Activated CD4-positive, alpha-beta T cell treated with anti-CD3 and anti-CD28 coated beads for 36 hours (primary cell): ENCODE results near the gene VPS8. TPM values are rescaled to one million over a fixed set of nuclear protein-coding genes. Genes with fewer than 3 reads are reported as not detected.

ENCODE experiments used
- ATAC-seq: fragments of 200-7000 bp; cut with Tn5 transposase; one replicate; pipeline ENCODE4 v1.10.0; 2021; ENCODE audit warnings: mild to moderate bottlenecking, moderate library complexity
- CTCF ChIA-PET: fragments of 350-600 bp; sonication (Branson Sonifier 250); formaldehyde crosslinking; loops from one replicate; lab custom pipeline; 2021; ENCODE audit warnings: antibody characterized with exemption; lab: Charles Lee
- POLR2A ChIA-PET: fragments of 350-600 bp; sonication (Branson Sonifier 250); formaldehyde crosslinking; loops from one replicate; lab custom pipeline; 2021; ENCODE audit warnings: antibody characterized with exemption, inconsistent platforms; lab: Charles Lee
- DNase-seq: peaks from one replicate; pipeline ENCODE4 v3.0.0-alpha.2; 2020
- H3K27ac Mint-ChIP-seq: one replicate; pipeline ENCODE4 v1.8.0; 2021; ENCODE audit warnings: mixed read lengths
- H3K27me3 Mint-ChIP-seq: one replicate; pipeline ENCODE4 v1.8.0; 2021; ENCODE audit warnings: mixed read lengths
- H3K36me3 Mint-ChIP-seq: one replicate; pipeline ENCODE4 v1.8.0; 2021; ENCODE audit warnings: low read depth, mixed read lengths
- H3K4me1 Mint-ChIP-seq: one replicate; pipeline ENCODE4 v1.8.0; 2021; ENCODE audit warnings: mixed read lengths
- H3K4me3 Mint-ChIP-seq: one replicate; pipeline ENCODE4 v1.8.0; 2021; ENCODE audit warnings: mild to moderate bottlenecking, moderate library complexity, mixed read lengths
- H3K9me3 Mint-ChIP-seq: one replicate; pipeline ENCODE4 v1.8.0; 2021; ENCODE audit warnings: low read depth, mixed read lengths
- intact Hi-C, 2 experiments: fragments of 100-400 bp; cut with DNase I in 1 of 2; cut with micrococcal nuclease in 1 of 2; formaldehyde crosslinking; loops; one replicate each; pipeline versions ENCODE4 v1.14.2 to v1.15.1; 2022 to 2024; cut with DNase I, micrococcal nuclease
- total RNA-seq, 2 experiments: library from RNA; stranded (reverse); gene quantifications; one replicate each; pipeline ENCODE4 v1.2.3, GENCODE V29; 2021

The VPS8 gene
- total RNA-seq, 2 experiments from 2014 or later = 24.7 to 33.9 TPM

DNA sequence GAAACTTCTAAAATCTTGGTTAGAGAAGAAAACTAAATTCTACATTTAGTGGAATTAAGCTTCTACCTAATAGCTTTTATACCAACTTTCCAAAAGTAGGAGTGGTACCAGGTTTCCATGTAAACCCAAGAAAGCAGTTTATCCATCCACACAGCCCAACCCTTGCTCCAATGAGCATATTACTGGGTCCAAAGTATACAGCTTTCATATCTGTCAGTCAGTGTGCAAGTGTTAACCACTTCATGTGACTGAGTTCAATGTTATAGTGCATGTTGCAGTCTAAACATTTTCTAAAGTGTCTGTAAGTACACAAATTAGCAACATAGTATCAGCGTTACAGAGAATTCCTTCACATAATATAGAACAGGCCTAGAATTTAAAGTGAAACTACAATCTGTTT is 267.7 kb downstream of the VPS8 start:
- Mint-ChIP-seq H3K4me3 (no peak overlapping the region), H3K27ac (no peak overlapping the region), H3K9me3 (no peaks in the 10 kb centered on the region), H3K36me3 (no peaks in the 10 kb centered on the region), H3K27me3 (no peaks in the 10 kb centered on the region), H3K4me1 (no peaks in the 10 kb centered on the region)
- DNase-seq = no peak
- ChIA-PET POLR2A (no interaction called here), CTCF (no interaction called here)
- no peak for ATAC-seq
- intact Hi-C loops = no loop called here

DNA sequence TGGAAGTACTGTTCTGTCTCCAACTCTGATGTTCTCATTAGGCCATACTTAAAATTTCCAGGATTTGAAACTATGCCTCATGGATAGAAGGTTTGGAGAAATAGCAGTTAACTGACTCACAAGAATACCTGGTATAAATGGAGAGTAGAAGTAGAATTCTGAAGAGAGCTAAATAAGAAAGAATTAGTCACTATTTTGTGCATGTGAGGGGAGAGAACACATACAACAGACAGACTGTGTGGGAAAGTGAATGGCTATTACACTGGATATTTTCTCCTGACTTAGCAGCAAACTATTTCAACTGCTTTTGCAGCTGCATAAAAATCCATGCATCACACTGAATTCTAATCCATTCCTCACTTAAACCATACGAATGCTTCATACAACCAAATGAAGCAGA is 269.6 kb downstream of the VPS8 start:
- ChIA-PET CTCF (no interaction called here), POLR2A (no interaction called here)
- no peak for ATAC-seq
- no peaks in the 10 kb centered on the region for H3K4me1 Mint-ChIP-seq
- no peak overlapping the region for H3K4me3 Mint-ChIP-seq
- no peaks in the 10 kb centered on the region for H3K36me3 Mint-ChIP-seq
- peaks cover 7% of the 10 kb centered on the region for H3K27me3 Mint-ChIP-seq
- no peak overlapping the region for H3K27ac Mint-ChIP-seq
- intact Hi-C loops = no loop called here
- no peaks in the 10 kb centered on the region for H3K9me3 Mint-ChIP-seq
- DNase-seq = no peak

DNA sequence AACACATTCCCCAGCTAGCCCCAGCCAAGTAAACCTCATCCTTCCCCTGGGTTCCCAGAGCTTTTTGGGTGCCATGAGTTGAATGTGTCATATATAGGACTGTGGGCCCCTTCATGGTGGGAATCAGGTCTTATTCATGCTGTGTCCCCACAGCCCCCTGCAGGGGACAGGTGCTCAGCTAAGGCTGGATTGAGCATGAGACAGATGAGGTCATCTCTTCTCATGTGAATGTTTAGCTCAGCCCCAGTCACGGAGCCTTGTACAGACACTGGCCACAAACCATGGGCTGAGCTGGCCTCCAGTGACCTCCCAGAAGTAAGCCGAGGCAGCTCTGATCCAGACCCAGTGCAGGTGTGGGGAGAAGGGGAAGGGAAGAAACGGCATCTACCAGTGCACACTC is 270.2 kb downstream of the VPS8 start:
- ChIA-PET CTCF (no interaction called here), POLR2A (interaction anchor here (0.6 kb wide), 1 partner anchor 21 kb away, joined by 3 read pairs; no protein-coding TSS in a partner anchor)

DNA sequence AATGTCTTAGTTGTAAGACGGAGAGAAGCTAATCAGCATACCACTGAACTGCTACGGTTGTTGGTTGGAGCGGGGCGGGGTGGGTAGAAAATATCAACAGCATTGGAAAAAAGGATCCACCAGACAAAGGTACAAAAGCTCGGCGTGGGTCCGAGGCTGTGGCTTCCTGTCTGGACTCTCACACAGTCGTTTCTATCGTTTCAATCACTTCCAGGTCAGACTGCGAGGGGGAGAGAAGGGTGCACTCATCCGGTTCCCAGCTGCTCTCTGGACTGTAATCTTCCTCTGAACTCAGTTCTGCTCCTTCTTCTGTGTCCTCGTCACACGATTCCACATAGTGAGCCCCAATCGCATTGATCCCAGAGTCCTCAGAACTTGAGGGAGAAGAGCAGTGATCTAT is 270.9 kb downstream of the VPS8 start:
- intact Hi-C loops = no loop called here
- no peaks in the 10 kb centered on the region for H3K4me1 Mint-ChIP-seq
- no peak for ATAC-seq
- CTCF ChIA-PET = no interaction called here
- no peak for DNase-seq
- H3K27ac Mint-ChIP-seq = no peak overlapping the region
- no peak overlapping the region for H3K4me3 Mint-ChIP-seq
- H3K9me3 Mint-ChIP-seq = no peaks in the 10 kb centered on the region
- POLR2A ChIA-PET = interaction anchor here (0.6 kb wide), 1 partner anchor 22 kb away, joined by 3 read pairs; no protein-coding TSS in a partner anchor
- peaks cover 9% of the 10 kb centered on the region for H3K27me3 Mint-ChIP-seq
- no peaks in the 10 kb centered on the region for H3K36me3 Mint-ChIP-seq

More for the DNA sequence above, 270.2 kb downstream of the VPS8 start:
- DNase-seq (no peak), ATAC-seq (no peak)
- intact Hi-C loops = no loop called here
- Mint-ChIP-seq H3K36me3 (no peaks in the 10 kb centered on the region), H3K27me3 (peaks cover 7% of the 10 kb centered on the region), H3K4me1 (no peaks in the 10 kb centered on the region), H3K9me3 (no peaks in the 10 kb centered on the region), H3K27ac (no peak overlapping the region), H3K4me3 (no peak overlapping the region)

DNA sequence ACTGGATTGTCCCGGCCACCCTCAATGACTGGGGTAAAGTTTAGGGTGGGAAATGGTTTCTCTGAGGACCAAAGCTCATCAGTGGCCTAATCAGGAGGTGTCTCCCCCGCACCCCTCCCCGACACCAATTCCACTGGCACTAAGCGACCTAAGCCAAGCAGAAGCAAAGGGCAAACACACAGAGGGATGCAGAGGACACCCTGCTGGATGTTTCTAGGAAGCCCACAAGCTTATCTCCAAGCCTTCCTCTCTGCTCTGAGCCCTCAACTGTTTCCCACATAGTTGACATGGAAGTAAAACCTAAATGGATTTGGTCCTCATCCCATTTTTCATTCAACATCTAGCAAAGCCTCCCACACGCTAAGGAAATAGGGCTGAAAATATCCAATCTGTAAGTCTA is 272.4 kb downstream of the VPS8 start:
- H3K36me3 Mint-ChIP-seq = no peaks in the 10 kb centered on the region
- H3K27ac Mint-ChIP-seq = no peak overlapping the region
- ChIA-PET POLR2A (no interaction called here), CTCF (interaction anchor here (1.1 kb wide), 1 partner anchor 36 kb away, joined by 3 read pairs; no protein-coding TSS in a partner anchor)
- H3K4me1 Mint-ChIP-seq = no peaks in the 10 kb centered on the region
- no peaks in the 10 kb centered on the region for H3K9me3 Mint-ChIP-seq
- DNase-seq = no peak
- intact Hi-C loops = no loop called here
- no peak overlapping the region for H3K4me3 Mint-ChIP-seq
- no peak for ATAC-seq
- peaks cover 10% of the 10 kb centered on the region for H3K27me3 Mint-ChIP-seq

DNA sequence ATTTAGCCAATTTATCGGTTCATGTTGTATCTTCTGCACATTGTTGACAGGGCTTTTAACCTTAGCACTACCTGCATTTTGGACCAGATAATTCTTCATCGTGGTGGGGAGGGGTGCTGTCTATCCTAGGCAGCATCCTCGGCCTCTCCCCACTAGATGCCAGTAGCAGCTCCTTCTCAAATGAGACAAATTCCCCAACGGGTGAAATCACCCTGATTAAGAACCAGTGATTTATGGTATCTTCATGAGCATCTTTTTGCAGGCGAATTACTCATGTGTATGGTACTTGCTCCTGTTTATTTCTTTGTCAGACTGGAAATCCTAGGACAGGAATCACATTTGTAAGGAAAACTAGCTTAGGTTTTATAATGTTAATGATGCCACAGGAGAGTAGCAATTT is 272.9 kb downstream of the VPS8 start:
- Mint-ChIP-seq H3K27me3 (peaks cover 10% of the 10 kb centered on the region), H3K4me1 (no peaks in the 10 kb centered on the region), H3K9me3 (no peaks in the 10 kb centered on the region), H3K4me3 (no peak overlapping the region), H3K36me3 (no peaks in the 10 kb centered on the region), H3K27ac (no peak overlapping the region)
- intact Hi-C loops = no loop called here
- ATAC-seq (no peak), DNase-seq (no peak)
- CTCF ChIA-PET = interaction anchor here (1.1 kb wide), 1 partner anchor 37 kb away, joined by 3 read pairs; no protein-coding TSS in a partner anchor
- POLR2A ChIA-PET = no interaction called here

DNA sequence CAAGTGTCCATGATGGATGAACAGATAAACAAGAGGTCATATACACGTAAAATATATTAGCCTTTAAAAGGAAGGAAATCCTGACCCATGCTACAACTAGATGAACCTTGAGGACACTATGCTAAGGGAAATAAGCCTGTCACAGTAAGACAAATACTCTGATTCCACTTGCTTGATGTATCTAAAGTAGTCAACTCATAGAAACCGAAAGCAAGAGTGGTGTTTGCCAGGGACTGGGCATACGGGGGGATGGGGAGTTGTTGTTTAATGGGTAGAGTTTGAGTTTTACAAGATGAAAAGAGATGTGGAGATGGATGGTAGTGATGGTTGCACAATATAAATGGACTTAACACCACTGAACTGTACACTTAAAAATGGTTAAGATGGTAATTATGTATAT is 275.5 kb downstream of the VPS8 start:
- no peaks in the 10 kb centered on the region for H3K9me3 Mint-ChIP-seq
- H3K27ac Mint-ChIP-seq = no peak overlapping the region
- no peaks in the 10 kb centered on the region for H3K36me3 Mint-ChIP-seq
- H3K27me3 Mint-ChIP-seq = peaks cover 13% of the 10 kb centered on the region
- intact Hi-C loops = no loop called here
- no peaks in the 10 kb centered on the region for H3K4me1 Mint-ChIP-seq
- ChIA-PET POLR2A (no interaction called here), CTCF (no interaction called here)
- ATAC-seq (no peak), DNase-seq (no peak)
- no peak overlapping the region for H3K4me3 Mint-ChIP-seq

DNA sequence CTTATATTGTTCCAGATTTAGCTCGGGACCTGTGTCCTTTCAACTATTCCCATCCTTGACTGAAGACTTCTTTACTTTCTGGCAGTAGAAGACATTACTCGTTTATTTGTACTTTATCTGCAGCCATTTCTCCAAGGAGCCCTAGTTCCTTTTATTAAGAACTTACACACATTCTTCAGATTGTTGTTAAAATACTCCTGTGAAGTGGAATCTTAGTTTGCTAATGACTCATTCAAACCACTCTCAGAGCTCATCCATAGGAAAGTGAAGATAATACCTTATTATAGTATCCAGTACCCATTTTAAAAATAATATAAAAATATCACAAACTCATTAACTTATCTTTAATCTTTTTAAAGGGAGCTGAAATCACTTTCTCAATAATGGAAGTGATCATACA is 277.4 kb downstream of the VPS8 start:
- intact Hi-C loops = no loop called here
- H3K4me1 Mint-ChIP-seq = no peaks in the 10 kb centered on the region
- CTCF ChIA-PET = interaction anchor here (1.0 kb wide), 1 partner anchor 10 kb away, joined by 3 read pairs; no protein-coding TSS in a partner anchor
- ATAC-seq = no peak
- no peaks in the 10 kb centered on the region for H3K9me3 Mint-ChIP-seq
- H3K36me3 Mint-ChIP-seq = no peaks in the 10 kb centered on the region
- POLR2A ChIA-PET = no interaction called here
- no peak overlapping the region for H3K4me3 Mint-ChIP-seq
- peaks cover 13% of the 10 kb centered on the region for H3K27me3 Mint-ChIP-seq
- no peak overlapping the region for H3K27ac Mint-ChIP-seq
- DNase-seq = no peak

DNA sequence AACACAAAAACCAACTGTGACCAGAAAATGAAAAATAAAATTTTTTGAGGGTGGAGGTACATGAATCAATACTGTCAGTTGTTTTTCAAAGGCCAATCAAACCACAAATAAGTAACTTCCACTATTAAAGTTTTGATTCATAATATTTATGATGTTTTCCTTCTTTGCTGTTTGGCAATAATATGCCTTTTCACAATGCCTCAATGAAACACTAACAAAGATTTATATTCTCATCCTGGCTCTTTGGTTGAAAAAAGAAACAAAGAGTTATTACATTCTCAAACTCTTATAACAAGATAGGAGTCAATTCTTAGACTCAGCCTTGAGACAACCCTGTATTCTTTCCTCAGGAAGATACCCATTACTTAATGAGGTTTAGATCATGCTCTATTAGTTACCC is 277.8 kb downstream of the VPS8 start:
- Mint-ChIP-seq H3K27me3 (peaks cover 13% of the 10 kb centered on the region), H3K27ac (no peak overlapping the region), H3K4me1 (no peaks in the 10 kb centered on the region), H3K36me3 (no peaks in the 10 kb centered on the region), H3K9me3 (no peaks in the 10 kb centered on the region), H3K4me3 (no peak overlapping the region)
- POLR2A ChIA-PET = no interaction called here
- CTCF ChIA-PET = interaction anchor here (0.7 to 1.0 kb wide), 3 partner anchors 9 to 701 kb away, joined by 3 read pairs; no protein-coding TSS in a partner anchor
- no peak for DNase-seq
- ATAC-seq = no peak
- intact Hi-C loops = no loop called here

DNA sequence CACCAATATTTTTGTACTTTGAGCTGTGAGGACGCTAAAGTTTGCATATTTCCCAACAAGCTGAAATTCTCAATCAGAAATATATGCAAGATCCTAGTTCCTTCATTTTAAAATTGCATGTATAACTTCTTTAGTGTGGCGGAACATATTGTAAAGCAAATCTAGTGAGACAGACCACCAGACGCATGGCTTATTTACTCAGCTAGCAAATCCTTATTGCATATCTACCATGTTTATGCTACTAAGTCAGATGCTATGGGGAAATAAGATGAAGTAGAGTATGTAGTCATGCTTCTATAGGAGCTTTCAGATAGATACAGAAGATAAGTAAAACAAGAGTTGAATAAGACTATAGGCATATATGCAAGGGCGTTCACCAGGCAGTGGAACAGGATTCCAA is 278.8 kb downstream of the VPS8 start:
- peaks cover 12% of the 10 kb centered on the region for H3K27me3 Mint-ChIP-seq
- ChIA-PET POLR2A (no interaction called here), CTCF (interaction anchor here (0.6 kb wide), 1 partner anchor 86 kb away, joined by 3 read pairs; no protein-coding TSS in a partner anchor)
- no peak overlapping the region for H3K4me3 Mint-ChIP-seq
- no peak for ATAC-seq
- H3K4me1 Mint-ChIP-seq = no peaks in the 10 kb centered on the region
- DNase-seq = no peak
- intact Hi-C loops = no loop called here
- H3K9me3 Mint-ChIP-seq = no peaks in the 10 kb centered on the region
- no peaks in the 10 kb centered on the region for H3K36me3 Mint-ChIP-seq
- no peak overlapping the region for H3K27ac Mint-ChIP-seq

DNA sequence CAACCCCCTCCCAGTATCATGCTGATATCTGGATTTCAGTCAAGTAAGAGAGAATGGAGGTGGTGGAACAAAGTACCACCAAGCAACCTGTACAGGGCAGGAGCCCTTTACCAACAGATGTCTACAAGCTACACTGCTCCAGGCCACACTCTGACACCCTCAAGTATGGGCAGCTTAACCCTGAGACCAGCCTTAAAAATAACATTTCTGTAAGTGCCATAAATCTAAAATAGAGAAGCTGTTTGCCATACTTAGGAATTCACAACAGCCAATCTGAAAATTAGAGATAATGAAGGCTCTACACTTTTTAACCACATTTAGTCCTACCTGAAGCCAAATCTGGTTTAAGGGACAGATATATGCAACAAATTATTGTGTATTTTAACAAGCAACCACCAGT is 281.1 kb downstream of the VPS8 start:
- Mint-ChIP-seq H3K27me3 (peaks cover 17% of the 10 kb centered on the region), H3K27ac (no peak overlapping the region), H3K9me3 (no peaks in the 10 kb centered on the region), H3K4me3 (no peak overlapping the region), H3K36me3 (no peaks in the 10 kb centered on the region), H3K4me1 (no peaks in the 10 kb centered on the region)
- no peak for DNase-seq
- intact Hi-C loops = no loop called here
- ChIA-PET POLR2A (no interaction called here), CTCF (no interaction called here)
- ATAC-seq = no peak

DNA sequence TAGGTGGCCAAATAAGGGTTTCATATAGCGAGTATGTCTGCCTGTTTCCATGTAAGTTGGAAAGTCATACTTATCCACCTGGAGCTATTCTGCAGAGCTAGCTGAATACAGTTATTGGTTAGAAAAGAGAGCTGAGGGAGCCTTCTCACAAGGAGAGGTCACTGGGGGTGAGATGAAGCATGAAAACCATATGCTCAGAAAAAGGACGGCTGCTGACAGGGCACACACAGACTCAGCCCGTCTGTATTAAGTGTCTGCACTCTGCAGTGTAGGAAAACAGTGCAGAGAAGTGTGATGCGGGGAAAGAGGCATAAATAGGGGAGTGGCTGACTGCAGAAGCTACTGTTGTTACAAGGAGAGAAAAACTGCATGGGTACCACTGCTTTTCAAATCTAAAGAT is 282.7 kb downstream of the VPS8 start:
- POLR2A ChIA-PET = no interaction called here
- ATAC-seq = no peak
- DNase-seq = no peak
- H3K4me1 Mint-ChIP-seq = no peaks in the 10 kb centered on the region
- CTCF ChIA-PET = interaction anchor here (0.6 kb wide), 1 partner anchor 437 kb away, joined by 3 read pairs; no protein-coding TSS in a partner anchor
- H3K4me3 Mint-ChIP-seq = no peak overlapping the region
- no peaks in the 10 kb centered on the region for H3K9me3 Mint-ChIP-seq
- intact Hi-C loops = no loop called here
- H3K36me3 Mint-ChIP-seq = no peaks in the 10 kb centered on the region
- H3K27ac Mint-ChIP-seq = no peak overlapping the region
- H3K27me3 Mint-ChIP-seq = peaks cover 23% of the 10 kb centered on the region
